GM21381 (cell line): Measurements from ENCODE around the gene FARSB.
"Not testable (repeated sequence)": the region's sequence is repeated elsewhere in the genome, so short reads cannot be mapped to it uniquely, and the experiment has no call there.

ENCODE experiments used
- ATAC-seq: cut with Tn5 transposase; IDR thresholded peaks from one replicate; pipeline ENCODE4 v1.9.1; 2021; ENCODE audit warnings: mild to moderate bottlenecking, moderate library complexity; ENCODE audit not compliant: unreplicated experiment

FARSB gene

DNA sequence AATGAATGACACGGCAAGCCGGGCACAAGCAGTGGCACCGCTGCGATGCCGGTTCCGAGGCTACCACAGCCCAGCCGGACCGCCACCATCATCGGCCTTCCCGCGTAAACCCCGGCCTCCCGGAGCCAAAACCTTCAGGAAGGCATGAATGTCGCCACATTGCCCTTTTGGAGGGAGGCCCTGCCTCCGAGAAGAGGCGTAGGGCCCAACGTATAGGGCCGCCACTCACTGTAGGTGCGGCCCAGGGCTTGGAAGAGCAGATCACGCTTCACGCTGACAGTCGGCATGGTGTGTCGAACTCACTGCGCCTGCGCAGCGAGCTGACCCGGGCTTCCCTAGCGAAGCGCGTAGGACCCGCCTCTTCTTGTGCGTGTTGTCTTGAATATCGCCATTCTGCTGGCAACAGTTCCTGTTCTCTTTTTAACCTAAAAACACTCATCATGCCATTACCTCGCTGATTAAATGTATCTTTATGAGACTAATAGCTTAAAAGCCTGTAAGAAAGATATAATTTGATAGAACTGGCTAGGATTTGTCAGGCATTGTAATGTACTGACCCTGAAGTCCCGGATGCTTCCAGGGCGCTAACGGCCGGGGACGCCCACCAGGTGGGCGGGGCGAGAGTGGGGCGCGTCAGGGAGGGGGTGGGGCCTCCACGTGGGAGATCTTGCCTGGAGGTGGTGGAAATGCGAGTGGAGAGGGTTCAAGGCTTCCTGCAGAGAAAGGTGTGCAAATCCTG, at the start of gene FARSB:
Gene FARSB, minus strand, starts transcription at position 306 of the 739 bp plus-strand sequence. Its CDS starts 19 bp downstream, at position 287.
- peak; percentile 92 for ATAC-seq

- ATAC-seq, result no peak
Measured at GRCh38 chr2:222703886-222704285, 48.0 kb upstream of the FARSB start.

DNA sequence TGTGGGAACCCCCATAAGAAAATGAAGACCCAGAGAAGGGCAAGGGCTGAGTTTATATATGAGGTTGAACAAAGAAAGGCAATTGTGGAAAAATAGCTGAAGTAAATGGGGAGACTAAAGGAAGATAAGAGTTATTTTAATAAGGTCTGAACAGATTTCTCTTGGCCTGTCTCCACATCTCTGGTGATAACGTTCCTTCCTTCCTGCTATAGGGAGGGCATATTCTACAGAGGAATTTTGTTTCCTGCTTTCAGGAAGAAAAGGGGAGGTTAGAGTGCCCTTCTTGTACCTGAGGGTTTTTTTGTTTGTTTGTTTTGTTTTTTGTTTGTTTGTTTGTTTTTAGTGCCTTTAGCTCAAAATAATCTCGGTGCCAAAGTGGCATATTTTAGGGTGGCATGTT, 47.2 kb upstream of the FARSB start:
- ATAC-seq, result no peak

- ATAC-seq, result no peak
Measured at GRCh38 chr2:222701721-222702131, 45.8 kb upstream of the FARSB start.

- ATAC-seq, result no peak
Measured at GRCh38 chr2:222701233-222701632, 45.3 kb upstream of the FARSB start.

GRCh38 chr2:222698276-222698675, 42.4 kb upstream of the FARSB start:
- ATAC-seq, result no peak

DNA sequence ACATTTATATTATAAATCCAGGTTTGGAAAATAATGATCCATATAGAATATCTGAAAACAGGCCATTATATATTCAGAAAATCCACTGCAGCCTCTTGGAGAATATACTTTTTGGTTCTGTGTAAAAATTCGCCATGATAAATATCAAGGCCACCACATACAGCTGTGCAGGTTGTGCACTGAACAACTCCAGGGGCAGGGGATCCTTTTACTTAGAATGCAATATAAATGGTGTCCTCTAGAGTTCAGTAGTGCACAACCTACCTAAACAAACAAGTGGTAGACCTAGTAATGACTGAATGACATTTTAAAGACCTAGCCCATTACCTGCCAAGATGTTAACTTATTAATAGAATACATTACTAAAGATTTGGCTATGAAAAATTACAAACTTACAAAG, 37.9 kb upstream of the FARSB start:
- no peak for ATAC-seq

GRCh38 chr2:222693413-222693812, 37.5 kb upstream of the FARSB start:
- ATAC-seq, result not testable (repeated sequence)

GRCh38 chr2:222690564-222691200, 34.8 kb upstream of the FARSB start:
- peak; percentile 94 for ATAC-seq

- ATAC-seq, result no peak
Measured at GRCh38 chr2:222689322-222689721, 33.4 kb upstream of the FARSB start.

DNA sequence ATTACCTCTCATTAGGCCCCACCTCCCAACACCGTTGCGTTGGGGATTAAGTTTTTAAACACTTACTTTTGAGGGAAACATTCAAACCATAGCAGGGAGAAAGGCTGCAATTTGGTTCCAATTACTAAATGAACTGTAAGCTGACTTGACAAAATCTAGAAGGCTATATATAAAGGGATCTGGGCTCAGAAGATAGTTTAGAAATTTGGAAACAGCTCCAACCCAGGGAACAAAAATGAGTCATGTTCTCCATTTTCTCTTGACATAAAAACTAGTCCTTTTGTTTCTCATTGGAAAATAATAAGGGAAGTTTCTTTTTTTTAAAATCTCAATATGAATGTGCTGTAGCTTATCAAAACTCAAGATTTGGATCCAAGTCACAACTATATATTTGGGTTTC, 33.0 kb upstream of the FARSB start:
- ATAC-seq, result no peak

GRCh38 chr2:222686086-222686750, 30.3 kb upstream of the FARSB start:
- ATAC-seq, result no peak

- no peak for ATAC-seq
Measured at GRCh38 chr2:222683805-222684204, 27.9 kb upstream of the FARSB start.

GRCh38 chr2:222677981-222678380, 22.1 kb upstream of the FARSB start:
- no peak for ATAC-seq

- ATAC-seq, result no peak
Measured at GRCh38 chr2:222673883-222674282, 18.0 kb upstream of the FARSB start.

GRCh38 chr2:222673273-222673672, 17.4 kb upstream of the FARSB start:
- ATAC-seq, result no peak

DNA sequence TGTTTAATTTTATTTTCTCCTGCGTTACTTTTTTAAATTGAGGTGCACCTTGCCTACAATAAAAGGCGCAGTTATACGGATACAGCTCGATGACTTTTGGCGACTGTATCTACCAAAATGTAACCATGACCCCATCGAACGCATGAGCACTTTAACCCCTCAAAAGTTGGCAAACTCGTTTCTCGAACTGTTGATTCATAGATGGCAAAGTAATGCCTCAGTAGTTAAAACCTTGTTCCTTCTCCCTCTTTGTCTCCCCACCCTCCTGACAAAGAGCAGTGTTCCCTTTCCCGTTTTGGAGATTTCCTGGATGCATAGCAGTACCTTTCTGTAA, 16.1 kb upstream of the FARSB start:
- ATAC-seq, result no peak

- ATAC-seq, result no peak
Measured at GRCh38 chr2:222671259-222672067, 15.6 kb upstream of the FARSB start, which contains the start of gene MOGAT1. Gene MOGAT1, plus strand, starts transcription at chr2:222671658. Its CDS starts 128 bp downstream, at chr2:222671786.

- ATAC-seq, result no peak
Measured at GRCh38 chr2:222670191-222671038, 14.5 kb upstream of the FARSB start.

- no peak for ATAC-seq
Measured at GRCh38 chr2:222669353-222669752, 13.5 kb upstream of the FARSB start.
